NCI-H82 treated with DMSO at 0.1 percent for 48 hours (cell line): Measurements from ENCODE around the gene RNF182.
"Not testable (repeated sequence)": the region's sequence is repeated elsewhere in the genome, so short reads cannot be mapped to it uniquely, and the experiment has no call there.

Experiments used
- DNase-seq: peaks from one replicate; lab custom pipeline; 2025; ENCODE audit not compliant: unreplicated experiment; lab: John Stamatoyannopoulos, UW

The RNF182 gene

DNA sequence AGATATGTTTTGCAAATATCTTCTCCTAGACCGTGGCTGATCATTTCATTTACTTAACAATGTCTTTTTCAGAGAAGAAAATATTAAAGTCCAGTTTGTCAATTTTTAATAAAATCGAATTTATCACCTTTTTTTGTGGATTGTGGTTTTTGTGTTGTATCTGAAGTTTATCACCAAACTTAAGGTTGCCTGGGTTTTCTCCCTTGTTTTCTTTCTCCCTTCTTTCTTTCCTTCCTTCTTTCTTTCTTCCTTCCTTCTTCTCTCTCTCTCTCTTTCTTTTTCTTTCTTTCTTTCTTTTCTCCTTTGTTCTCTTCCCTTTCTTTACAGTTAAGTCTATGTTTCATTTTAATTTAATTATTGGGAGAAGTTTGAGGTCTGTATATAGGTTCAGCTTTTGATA lies 68.7 kb downstream of the RNF182 start:
- DNase-seq: no peak

DNA sequence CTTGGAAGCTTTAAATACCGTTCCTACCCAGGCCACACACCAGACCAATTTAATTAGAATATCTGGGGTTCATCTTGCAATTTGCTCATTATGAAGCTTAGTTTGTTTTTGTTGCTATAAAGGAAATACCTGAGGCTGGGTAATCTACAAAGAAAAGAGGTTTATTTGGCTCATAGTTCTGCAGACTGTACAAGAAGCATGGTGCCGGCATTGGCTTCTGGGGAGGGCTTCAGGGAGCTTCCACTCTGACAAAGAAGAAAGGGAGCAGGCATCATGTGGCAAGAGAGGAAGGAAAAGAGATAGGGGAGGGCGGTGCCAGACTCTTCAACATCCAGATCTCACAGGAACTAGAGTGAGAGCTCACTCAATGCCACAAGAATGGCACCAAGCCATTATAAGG lies 73.6 kb downstream of the RNF182 start:
- DNase-seq: no peak

DNA sequence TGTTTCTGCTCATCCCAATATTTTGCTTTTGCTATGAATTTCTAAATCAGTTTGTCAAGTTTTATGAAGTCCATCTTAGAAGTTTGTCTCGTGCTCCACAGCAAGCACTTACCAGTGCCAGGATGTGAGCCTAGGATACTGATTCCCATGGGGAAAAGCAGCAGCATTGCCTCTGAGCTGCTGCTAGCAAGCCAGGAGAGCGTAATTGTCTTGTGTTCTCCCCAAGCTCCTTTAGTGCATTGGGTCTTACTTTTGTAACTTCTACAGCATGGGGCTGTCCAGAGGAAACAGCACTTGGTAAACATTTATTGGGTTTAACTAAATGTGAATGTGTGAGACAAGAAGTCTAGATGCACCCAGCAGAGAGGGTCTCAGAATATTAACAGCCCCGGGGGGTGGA lies 76.1 kb downstream of the RNF182 start:
- DNase-seq: no peak

DNA sequence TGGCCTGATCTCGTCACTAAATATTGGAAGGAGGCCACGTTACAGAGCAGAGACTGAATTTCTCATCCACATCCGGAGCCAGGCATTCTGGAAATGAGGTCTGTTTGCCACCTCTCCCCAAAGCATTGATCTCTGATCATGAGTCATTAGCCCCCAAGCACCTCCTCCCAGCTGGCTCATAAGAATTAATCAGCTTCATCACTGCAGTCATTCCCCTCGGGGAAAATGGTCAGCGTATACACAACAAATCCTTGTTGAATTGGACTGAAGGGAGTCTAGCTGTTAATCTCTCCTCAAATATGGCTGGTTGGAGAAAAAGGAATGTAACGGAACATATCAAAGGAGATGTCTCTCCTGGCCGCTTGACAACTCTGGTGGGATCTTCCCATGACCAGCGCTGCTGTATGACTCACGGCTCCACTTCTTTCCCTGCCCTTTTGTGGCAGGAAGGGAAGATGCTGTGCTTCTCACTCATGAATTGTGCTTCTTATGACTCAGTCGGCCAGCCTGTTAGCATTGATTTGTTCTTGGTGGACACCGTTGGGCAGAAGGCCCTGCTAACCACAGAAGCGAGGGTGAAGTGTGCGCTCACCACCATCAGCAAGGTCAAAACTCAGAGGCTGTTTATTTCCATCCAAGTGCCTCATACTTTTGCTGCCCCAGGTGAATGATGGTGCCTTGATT lies 76.7 kb downstream of the RNF182 start:
- DNase-seq: no peak

DNA sequence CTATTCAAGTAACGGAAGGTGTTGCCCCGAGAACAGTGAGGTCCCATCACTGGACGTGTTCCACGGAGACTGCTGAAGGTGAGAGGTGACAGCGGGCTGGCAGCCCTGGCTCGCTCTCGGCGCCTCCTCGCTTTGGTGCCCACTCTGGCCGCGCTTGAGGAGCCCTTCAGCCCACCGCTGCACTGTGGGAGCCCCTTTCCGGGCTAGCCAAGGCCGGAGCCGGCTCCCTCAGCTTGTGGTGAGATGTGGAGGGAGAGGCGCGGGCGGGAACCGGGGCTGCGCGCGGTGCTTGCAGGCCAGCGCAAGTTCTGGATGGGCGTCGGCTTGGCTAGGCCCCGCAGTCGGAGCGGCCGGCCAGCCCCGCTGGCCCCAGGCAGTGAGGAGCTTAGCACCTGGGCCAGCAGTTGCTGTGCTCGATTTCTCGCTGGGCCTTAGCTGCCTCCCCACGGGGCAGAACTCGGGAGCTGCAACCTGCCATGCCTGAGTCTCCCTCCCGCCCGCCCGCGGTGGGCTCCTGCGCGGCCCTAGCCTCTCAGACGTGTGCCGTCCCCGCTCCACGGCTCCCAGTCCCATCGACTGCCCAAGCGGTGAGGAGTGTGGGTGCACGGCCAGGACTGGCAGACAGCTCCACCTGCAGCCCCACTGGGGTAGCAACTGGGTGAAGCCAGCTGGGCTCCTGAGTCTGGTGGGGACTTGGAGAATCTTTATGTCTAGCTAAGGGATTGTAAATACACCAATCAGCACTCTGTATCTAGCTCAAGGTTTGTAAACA lies 77.6 kb downstream of the RNF182 start:
- no peak for DNase-seq

DNA sequence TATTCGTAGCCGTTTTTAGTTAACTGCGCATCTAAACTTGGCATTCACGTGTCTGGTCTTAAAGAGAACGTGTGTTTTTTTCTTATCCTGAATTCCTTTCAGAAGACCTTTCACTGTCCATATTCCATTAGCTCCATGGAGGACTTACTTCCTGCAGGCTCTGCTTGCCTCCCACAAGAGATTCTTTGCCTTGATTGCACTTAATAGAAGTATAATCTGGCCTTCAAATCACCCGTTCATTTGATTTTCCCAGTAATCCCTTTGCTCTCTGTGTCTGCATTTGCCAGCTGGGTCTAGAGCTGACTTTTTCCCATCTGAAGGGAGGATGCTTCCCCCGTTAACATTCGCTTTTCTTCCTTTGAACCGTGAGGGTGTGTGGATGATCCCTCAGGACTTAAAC lies 79.5 kb downstream of the RNF182 start:
- peak; percentile 33 for DNase-seq

DNA sequence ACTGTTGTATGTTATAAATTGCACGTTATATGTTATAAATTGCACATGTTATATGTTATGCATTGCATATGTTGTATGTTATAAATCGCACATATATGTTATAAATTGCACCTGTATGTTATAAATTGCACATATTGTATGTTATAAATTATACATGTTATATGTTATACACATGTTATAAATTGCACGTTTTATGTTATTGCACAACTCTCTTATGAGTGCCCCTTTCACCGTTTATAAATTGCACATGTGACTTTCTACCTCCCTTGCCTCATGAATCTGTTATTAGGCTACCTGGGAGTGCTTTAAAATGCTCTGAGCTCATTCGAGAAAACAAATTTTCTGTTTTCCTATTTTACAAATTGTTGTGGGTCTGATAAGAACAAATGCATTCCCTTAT lies 84.1 kb downstream of the RNF182 start:
- DNase-seq: no peak

DNA sequence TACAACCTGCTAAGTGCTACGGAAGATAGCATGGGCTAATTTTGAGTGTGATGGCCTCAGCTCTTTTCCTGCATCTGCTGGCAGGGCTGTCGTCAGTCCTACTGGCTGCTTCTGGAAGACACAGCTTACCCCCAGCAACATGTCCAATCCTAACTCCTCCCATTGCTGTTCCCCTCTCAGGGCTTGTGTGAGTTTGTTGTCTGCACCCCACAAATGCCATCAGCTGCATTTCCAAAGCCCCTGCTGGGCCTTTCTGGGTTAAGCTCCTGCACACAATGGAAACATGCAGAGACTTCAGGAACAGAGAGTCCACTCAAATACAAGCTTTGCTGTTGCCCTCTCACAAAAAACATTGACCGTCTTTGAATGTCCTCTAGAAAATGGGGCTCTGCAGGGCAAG lies 84.7 kb downstream of the RNF182 start:
- no peak for DNase-seq

DNA sequence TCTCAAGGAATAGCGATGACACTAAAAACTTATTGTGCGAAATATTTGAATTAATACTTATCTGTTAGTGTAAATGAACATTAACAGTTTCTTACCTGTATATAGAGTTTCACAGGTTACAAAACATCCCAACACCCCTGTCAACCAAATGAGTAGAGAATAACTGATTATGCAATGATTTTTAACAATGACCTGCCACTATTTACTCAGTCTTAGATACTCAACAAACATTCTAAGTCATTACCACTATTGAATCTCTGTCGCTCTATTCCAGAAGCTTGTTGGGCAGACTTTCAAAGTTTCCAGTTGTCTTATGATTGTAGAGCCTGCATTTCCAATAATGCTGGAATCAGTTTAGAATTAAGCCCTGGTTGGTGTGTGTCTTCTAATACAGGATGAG lies 85.5 kb downstream of the RNF182 start:
- no peak for DNase-seq

DNA sequence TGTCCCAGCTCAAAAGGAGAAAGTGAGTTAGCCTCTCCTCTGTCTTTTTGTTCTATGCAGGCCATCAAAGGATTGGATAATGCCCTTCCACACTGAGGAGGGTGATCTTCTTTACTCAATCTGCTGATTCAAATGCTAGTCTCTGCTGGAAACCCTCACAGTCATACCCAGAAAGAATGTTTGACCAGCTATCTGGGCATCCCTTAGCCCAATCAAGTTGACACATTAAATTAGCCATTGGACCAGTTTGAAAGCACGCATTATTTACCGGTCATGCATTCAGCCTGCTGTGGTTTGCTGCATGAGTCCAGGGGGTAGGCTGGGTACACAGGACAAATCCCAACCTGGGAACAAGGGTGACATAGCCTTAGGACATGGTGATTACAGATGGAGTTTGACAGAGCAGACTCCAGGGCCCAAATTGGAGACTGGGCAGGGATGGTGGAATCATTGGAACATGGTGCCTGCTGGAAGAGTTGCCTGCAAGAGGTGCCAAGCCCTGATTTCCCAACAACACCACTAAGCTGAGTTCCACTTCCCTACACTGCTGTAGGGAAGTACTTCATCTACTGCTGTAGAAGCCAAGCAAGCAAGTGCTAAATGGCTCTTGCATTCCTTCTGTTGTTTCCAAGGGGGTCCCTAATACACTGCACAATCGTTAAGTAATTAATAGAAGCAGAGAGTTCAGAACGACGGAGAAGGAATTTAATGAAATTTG lies 87.7 kb downstream of the RNF182 start:
- DNase-seq: no peak

DNA sequence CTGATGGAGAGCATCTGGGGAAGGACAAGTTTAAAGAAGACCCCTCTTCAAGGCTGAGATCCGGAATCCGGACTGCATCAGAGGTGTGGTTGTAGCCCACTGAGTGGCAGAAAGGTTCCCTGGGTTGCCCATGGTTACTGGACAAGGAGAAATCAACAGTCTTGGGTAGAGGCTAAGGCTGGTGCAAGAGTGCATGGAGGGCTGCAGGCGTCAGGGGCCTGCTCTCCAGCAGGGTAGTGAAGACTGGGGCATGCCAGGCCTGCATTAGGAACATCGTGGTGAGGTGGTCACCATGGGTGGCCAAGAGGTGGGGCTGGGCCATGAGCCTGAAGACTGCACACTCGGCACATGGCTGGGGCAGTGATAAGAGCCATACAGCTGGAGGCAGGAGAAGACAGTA lies 91.2 kb downstream of the RNF182 start:
- no peak for DNase-seq

DNA sequence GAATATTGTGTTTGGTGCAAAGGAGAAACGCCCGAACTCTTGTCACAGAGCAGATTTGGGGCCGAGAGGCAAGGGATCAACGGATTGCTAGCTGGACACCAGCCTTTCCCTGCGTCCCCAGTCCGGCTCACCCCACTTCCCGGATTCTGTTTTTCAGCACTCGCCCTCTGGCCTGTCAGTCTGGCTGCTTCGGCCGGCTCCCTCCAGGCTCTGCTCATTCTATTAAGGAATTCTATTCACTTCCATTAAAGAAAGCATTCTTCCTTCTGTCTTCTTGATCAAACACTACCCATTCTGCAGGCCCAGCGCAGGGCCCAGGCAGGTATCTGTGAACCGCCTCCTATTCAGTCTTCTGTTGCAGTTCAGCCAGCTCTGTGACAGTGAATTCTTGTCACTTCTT lies 91.7 kb downstream of the RNF182 start:
- DNase-seq: no peak

DNA sequence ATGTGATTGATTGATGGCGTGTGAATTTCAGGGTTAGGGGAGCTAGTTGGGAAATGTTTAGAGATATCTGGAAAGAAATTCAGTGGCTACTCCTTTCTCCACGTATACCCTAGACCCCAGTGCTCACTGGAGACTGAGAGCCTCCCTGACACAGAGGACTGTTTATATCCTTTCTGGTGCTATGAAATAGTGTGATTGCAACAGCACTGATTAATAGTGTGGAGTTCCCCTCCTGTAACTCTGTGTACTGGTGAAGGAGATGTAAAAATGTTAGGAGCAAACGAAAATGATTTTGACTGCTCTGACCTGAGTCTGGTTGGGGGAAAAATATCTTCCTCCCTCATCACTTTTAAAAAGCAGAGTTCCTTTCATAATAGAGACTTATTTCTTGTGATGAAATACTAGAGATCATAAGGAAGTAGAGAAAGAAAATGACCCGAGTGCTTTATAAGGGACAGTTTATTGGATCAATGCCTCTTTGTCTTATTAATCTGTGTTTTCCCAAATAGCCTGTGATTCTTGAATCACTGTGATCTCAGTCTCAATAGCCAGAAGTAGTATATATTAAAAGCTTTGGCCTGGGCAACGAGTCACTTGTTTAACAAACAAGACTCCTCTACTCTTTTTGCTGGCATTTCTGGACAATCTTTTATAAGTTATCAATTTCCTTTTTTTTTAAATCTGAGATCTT lies 92.3 kb downstream of the RNF182 start:
- no peak for DNase-seq

DNA sequence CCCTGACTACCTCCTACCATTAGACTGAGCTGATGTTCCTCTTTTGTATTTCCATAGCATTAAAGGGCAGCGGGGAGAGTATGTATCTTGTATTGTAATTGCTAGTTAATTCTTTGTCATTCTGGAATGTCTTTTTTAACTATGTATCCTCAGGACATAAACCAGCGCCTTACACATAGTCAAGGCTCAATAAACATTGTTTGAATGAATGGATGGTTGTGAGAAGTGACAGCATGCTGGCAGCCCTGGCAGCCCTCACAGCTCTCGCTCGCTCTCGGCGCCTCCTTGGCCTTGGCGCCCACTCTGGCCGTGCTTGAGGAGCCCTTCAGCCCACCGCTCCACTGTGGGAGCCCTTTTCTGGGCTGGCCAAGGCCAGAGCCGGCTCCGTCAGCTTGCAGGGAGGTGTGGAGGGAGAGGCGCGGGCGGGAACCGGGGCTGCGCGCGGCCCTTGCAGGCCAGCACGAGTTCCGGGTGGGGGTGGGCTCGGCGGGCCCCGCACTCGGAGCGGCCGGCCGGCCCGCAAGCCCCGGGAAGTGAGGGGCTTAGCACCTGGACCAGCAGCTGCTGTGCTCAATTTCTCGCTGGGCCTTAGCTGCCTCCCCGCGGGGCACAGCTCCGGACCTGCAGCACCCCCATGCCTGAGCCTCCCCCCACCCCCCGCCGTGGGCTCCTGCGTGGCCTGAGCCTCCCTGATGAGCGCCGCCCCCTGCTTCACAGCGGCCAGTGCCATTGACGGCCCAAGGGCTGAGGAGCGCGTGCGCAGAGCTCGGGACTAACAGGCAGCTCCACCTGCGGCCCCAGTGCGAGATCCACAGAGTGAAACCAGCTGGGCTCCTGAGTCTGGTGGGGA lies 93.1 kb downstream of the RNF182 start:
- no peak for DNase-seq

DNA sequence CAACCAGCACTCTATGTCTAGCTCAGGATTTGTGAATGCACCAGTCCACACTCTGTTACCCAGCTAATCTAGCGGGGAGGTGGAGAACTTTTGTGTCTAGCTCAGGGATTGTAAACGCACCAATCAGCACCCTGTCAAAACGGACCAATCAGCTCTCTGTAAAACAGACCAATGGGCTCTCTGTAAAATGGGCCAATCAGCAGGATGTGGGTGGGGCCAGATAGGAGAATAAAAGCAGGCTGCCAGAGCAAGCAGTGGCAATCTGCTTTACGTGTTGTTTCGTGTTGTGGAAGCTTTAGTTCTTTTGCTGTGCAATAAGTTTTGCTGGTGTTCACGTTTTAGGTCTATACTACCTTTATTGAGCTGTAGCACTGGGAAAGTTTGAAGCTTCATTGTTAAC lies 93.8 kb downstream of the RNF182 start:
- not testable (repeated sequence) for DNase-seq

DNA sequence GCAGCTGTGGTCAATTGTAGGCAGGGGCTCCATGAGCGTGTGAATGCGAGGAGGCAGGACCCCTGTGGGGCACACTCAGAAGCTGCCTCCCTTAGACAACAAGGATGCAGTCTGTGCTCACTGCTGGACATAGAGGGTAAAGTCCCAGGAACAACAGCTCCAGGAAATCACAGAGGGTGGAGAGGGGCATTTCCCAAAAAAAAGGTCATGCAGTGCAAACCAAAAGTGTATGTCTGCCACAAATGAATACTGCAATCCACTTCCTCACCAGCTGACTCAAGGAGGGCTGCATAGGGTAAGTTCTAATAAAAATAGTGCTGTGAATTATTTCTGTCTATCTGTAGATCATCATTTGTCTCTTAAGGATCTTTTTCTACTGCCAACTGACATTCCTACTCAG lies 95.8 kb downstream of the RNF182 start:
- DNase-seq: no peak

DNA sequence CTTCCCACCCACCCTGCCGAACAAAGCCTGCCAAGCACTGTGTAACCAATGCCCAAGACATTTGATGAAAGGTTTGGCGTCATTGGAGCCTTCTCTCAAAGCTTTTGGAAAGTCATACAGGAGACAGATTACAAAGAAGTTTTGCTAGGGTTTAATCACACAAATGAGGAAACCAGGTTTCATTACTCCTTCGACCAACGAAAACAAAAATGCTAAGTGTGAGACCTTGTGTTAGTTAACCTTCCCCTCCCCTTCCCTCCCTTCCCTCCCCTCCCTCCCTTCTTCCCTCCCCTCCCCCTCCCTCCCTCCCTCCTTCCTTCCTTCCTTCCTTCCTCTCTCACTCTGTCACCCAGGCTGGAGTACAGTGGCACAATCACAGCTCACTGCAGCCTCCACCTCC lies 96.7 kb downstream of the RNF182 start:
- DNase-seq: no peak

DNA sequence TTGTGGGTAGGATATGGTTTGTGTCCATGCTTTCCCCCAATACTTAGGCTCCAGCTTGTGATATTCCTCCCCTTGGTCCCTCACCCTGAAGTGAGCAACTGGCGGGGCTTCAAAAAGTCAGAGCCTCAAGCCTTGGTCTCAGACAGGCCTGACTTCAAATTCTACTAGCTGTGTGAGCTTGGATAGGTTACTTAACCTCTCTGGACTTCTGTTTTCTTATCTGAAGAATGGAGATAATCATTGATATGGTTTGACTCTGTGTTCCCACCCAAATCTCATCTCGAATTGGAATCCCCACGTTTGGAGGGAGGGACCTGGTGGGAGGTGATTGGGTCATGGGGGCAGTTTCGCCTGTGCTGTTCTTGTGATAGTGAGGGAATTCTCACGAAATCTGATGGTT lies 97.9 kb downstream of the RNF182 start:
- no peak for DNase-seq

DNA sequence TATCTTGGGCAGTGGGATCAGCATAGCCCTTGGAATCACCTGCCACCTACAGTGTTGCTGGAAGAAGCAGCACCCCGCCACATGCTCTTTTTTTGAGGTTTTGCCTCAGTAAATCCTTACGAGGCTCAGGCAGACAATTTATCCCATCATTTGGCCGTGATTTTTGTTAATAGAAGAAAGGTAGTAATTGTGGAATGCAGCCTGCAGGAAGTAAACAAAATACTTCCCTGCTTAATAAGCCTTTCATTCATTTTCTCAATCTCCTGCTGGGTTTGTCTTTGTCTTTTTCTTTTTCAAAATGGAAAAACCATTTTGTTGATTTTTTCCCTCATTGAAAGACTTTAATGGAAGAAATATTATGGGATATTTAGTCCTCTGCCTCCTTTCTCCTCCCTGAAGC lies 99.1 kb downstream of the RNF182 start:
- DNase-seq: no peak

DNA sequence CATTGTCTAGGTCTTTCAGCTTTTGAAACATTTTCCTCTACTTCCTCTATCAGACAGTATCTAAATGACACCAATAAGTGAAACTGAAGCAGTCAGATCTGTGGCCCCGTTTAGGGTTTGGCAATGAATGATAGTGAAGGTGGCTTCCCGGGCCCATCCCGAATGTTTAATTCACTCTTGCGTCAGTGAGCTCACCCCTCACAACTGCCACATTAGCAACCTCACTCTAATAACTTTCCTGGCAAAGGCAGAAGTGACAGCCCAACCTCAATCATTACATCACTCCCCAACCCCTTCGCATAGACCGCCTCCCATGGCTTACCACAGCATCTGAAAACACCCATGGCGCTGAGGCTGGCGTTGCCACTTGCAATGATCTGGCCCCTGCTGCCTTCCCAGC lies 100.4 kb downstream of the RNF182 start:
- DNase-seq: no peak
